GM11168 (cell line): ENCODE data around the gene TEX22.
"Not testable (repeated sequence)": the region's sequence is repeated elsewhere in the genome, so short reads cannot be mapped to it uniquely, and the experiment has no call there.

Experiments
- in situ Hi-C: fragments of 300-500 bp; cut with MboI; formaldehyde crosslinking; loops from one replicate; pipeline ENCODE4 v1.12.0; 2022; ENCODE audit warnings: low sequenced_read_pairs; ENCODE audit not compliant: unreplicated experiment

The TEX22 gene

GRCh38 chr14:105398044-105398725 is at the start of gene TEX22:
Gene TEX22 (plus strand): TSS chr14:105398538. CDS start chr14:105399341, 803 bp downstream.
- in situ Hi-C loops, result no loop called here

- in situ Hi-C loops, result no loop called here
Measured at GRCh38 chr14:105348945-105349699, 49.2 kb upstream of the TEX22 start.

- in situ Hi-C loops, result loop anchor here (5.0 kb wide), 1 partner anchor 158 kb away; no protein-coding TSS in a partner anchor
Measured at GRCh38 chr14:105349992-105350391, 48.3 kb upstream of the TEX22 start.

- in situ Hi-C loops, result loop anchor here (5.0 kb wide), 1 partner anchor 158 kb away; no protein-coding TSS in a partner anchor
Measured at GRCh38 chr14:105350450-105351244, 47.7 kb upstream of the TEX22 start.

GRCh38 chr14:105351410-105351809 is 46.9 kb upstream of the TEX22 start:
- in situ Hi-C loops, result loop anchor here (5.0 kb wide), 1 partner anchor 159 kb away; no protein-coding TSS in a partner anchor

GRCh38 chr14:105351920-105352851 is 46.2 kb upstream of the TEX22 start:
- in situ Hi-C loops, result loop anchor here (5.0 kb wide), 1 partner anchor 160 kb away; no protein-coding TSS in a partner anchor

- in situ Hi-C loops, result loop anchor here (5.0 kb wide), 1 partner anchor 161 kb away; no protein-coding TSS in a partner anchor
Measured at GRCh38 chr14:105353136-105353535, 45.2 kb upstream of the TEX22 start.

GRCh38 chr14:105354541-105354940 is 43.8 kb upstream of the TEX22 start:
- in situ Hi-C loops, result loop anchor here (5.0 kb wide), 1 partner anchor 162 kb away; no protein-coding TSS in a partner anchor

- in situ Hi-C loops, result no loop called here
Measured at GRCh38 chr14:105355049-105355575, 43.2 kb upstream of the TEX22 start.

GRCh38 chr14:105355850-105356604 is 42.3 kb upstream of the TEX22 start:
- in situ Hi-C loops, result no loop called here

GRCh38 chr14:105356927-105357326 is 41.4 kb upstream of the TEX22 start:
- in situ Hi-C loops, result no loop called here

- in situ Hi-C loops, result no loop called here
Measured at GRCh38 chr14:105357626-105358025, 40.7 kb upstream of the TEX22 start.

GRCh38 chr14:105358140-105358846 is 40.0 kb upstream of the TEX22 start:
- in situ Hi-C loops, result no loop called here

GRCh38 chr14:105358943-105359342 is 39.4 kb upstream of the TEX22 start:
- in situ Hi-C loops, result no loop called here

GRCh38 chr14:105361412-105361811 is 36.9 kb upstream of the TEX22 start:
- in situ Hi-C loops, result not testable (repeated sequence)

GRCh38 chr14:105363847-105364708 is 34.3 kb upstream of the TEX22 start:
- in situ Hi-C loops, result no loop called here

GRCh38 chr14:105365101-105365500 is 33.2 kb upstream of the TEX22 start:
- in situ Hi-C loops, result no loop called here
